K562 (cell line): ENCODE data around the gene TFEC. TPM values are rescaled to one million over a fixed set of nuclear protein-coding genes. Genes with fewer than 3 reads are reported as not detected.

Experiments used
- ATAC-seq: fragments of 200-7000 bp; cut with Tn5 transposase; 3 replicates; pipeline ENCODE4 v1.9.1; 2020; ENCODE audit warnings: moderate library complexity
- BruUV-seq: library from RNA; stranded (reverse); fragments of 400-500 nt; replicated peaks from 2 replicates; lab custom pipeline; 2021; lab: Mats Ljungman, UMichigan
- CTCF ChIA-PET: fragments of 300-600 bp; formaldehyde crosslinking; extraction: SDS; loops from one replicate; lab custom pipeline; 2021; ENCODE audit warnings: low intra/inter-chr PET ratio; lab: Yijun Ruan, JAX
- POLR2A ChIA-PET: fragments of 300-600, 350-650 bp; sonication (Branson Sonifier 250); formaldehyde crosslinking; extraction: SDS; loops from one replicate; lab custom pipeline; 2021; ENCODE audit warnings: antibody characterized with exemption, inconsistent platforms; lab: Yijun Ruan, JAX
- DNase-seq, 4 experiments: peaks; one replicate each; pipeline versions ENCODE4 v3.0.0 to v3.0.0-alpha.2; 2011 to 2018; ENCODE audit warnings: low spot score in 3 of 4, mixed read lengths in 3 of 4; ENCODE audit errors: extremely low read depth in 1 of 4
- FAIRE-seq: peaks from 2 replicates; lab custom pipeline; 2011; peaks lifted over from hg19 to GRCh38; lab: Jason Lieb, UNC
- H2AFZ ChIP-seq: 2 replicates; pipeline ENCODE4 v1.6.0; 2011; ENCODE audit warnings: low read depth, low read length, control low read depth, inconsistent platforms
- H3K27ac ChIP-seq: fragments of 200-600 bp; 3 replicates; pipeline ENCODE4 v1.8.0; 2011; ENCODE audit warnings: low read depth, mild to moderate bottlenecking, control low read depth, inconsistent platforms, low read length, moderate library complexity, mixed read lengths; ENCODE audit errors: extremely low read depth
- H3K27me3 ChIP-seq, 2 experiments: fragments of 300-600 bp in 1 of 2; 2 replicates in 1 of 2; 3 replicates in 1 of 2; pipeline versions ENCODE4 v1.6.0 to v1.8.0; 2011; ENCODE audit warnings: inconsistent platforms in 2 of 2, low read length in 2 of 2, mild to moderate bottlenecking in 1 of 2, mixed read lengths in 1 of 2, moderate library complexity in 1 of 2; ENCODE audit not compliant: control insufficient read depth in 2 of 2, insufficient read depth in 2 of 2
- H3K36me3 ChIP-seq: fragments of 300-600 bp; 3 replicates; pipeline ENCODE4 v1.8.0; 2011; ENCODE audit warnings: mild to moderate bottlenecking, low read length, inconsistent platforms; ENCODE audit not compliant: control insufficient read depth, insufficient read depth
- H3K4me1 ChIP-seq, 2 experiments: fragments of 200-600 bp in 1 of 2; replicated peaks in 1 of 2; 2 replicates in 1 of 2; 3 replicates in 1 of 2; pipeline versions ENCODE4 v1.5.1 to v1.8.0; 2011; ENCODE audit warnings: inconsistent platforms in 2 of 2, low read length in 2 of 2, mild to moderate bottlenecking in 1 of 2, mixed read lengths in 1 of 2, moderate library complexity in 1 of 2; ENCODE audit not compliant: control insufficient read depth in 2 of 2, insufficient read depth in 2 of 2
- H3K4me2 ChIP-seq: 2 replicates; pipeline ENCODE4 v1.6.1; 2011; ENCODE audit warnings: low read length, control low read depth, inconsistent platforms, mixed read lengths; ENCODE audit not compliant: insufficient read depth
- H3K4me3 ChIP-seq: fragments of 200-600 bp; sonication (generic), shearing (Covaris generic); 2 replicates; pipeline ENCODE4 v1.5.1; 2016; ENCODE audit warnings: control low read depth, inconsistent platforms
- H3K79me2 ChIP-seq: fragments of 200-600 bp; 3 replicates; pipeline ENCODE4 v1.8.0; 2011; ENCODE audit warnings: low read length, inconsistent platforms; ENCODE audit not compliant: control insufficient read depth, insufficient read depth
- H3K9ac ChIP-seq, 2 experiments: 2 replicates each; pipeline versions ENCODE4 v1.6.0 to v1.6.1; 2011; ENCODE audit warnings: low read depth in 2 of 2, low read length in 2 of 2, control low read depth in 1 of 2, inconsistent platforms in 1 of 2, mild to moderate bottlenecking in 1 of 2, mixed read lengths in 1 of 2; ENCODE audit not compliant: insufficient read depth in 1 of 2
- H3K9me1 ChIP-seq: one replicate; pipeline ENCODE4 v1.6.0; 2011; ENCODE audit warnings: inconsistent platforms, mild to moderate bottlenecking, low read length, moderate library complexity; ENCODE audit not compliant: control insufficient read depth, insufficient read depth
- H3K9me3 ChIP-seq: replicated peaks from 2 replicates; pipeline ENCODE4 v1.5.1; 2011; ENCODE audit warnings: low read depth, low read length, inconsistent platforms; ENCODE audit not compliant: control insufficient read depth, insufficient read depth
- H4K20me1 ChIP-seq: replicated peaks from 2 replicates; pipeline ENCODE4 v1.6.1; 2011; ENCODE audit warnings: low read length, inconsistent platforms, mixed read lengths; ENCODE audit not compliant: control insufficient read depth, insufficient read depth
- ARNT ChIP-seq, 2 experiments: fragments of 450-650 bp; IDR thresholded peaks; 2 replicates each; pipeline ENCODE4 v1.6.1; 2016; ENCODE audit warnings: mild to moderate bottlenecking in 1 of 2
- CBFA2T3 ChIP-seq: fragments of 450-650 bp; IDR thresholded peaks from 2 replicates; pipeline ENCODE4 v1.6.1; 2017
- CTBP1 ChIP-seq: fragments of 450-650 bp; IDR thresholded peaks from 2 replicates; pipeline ENCODE4 v1.6.1; 2016; ENCODE audit warnings: borderline replicate concordance
- ERF ChIP-seq: fragments of 450-650 bp; formaldehyde crosslinking; IDR thresholded peaks from 2 replicates; pipeline ENCODE4 v1.4.0; 2020; ENCODE audit warnings: mild to moderate bottlenecking, mixed read lengths
- ILK ChIP-seq: fragments of 450-650 bp; IDR thresholded peaks from 2 replicates; pipeline ENCODE4 v1.6.1; 2016; ENCODE audit warnings: missing genetic modification characterization, low read depth, mild to moderate bottlenecking, missing compliant biosample characterization, moderate library complexity, borderline replicate concordance
- MLX ChIP-seq, 2 experiments: fragments of 450-650 bp in 1 of 2; sonication (generic) in 1 of 2; formaldehyde crosslinking; conservative IDR thresholded peaks; 2 replicates each; pipeline versions ENCODE4 v1.4.0 to v1.8.1; 2020 to 2022; ENCODE audit warnings: mild to moderate bottlenecking in 1 of 2, missing genetic modification reagents in 1 of 2
- NFXL1 ChIP-seq: fragments of 450-650 bp; formaldehyde crosslinking; IDR thresholded peaks from 2 replicates; pipeline ENCODE4 v1.4.0; 2021; ENCODE audit warnings: mild to moderate bottlenecking
- NR2F6 ChIP-seq: fragments of 450-650 bp; formaldehyde crosslinking; IDR thresholded peaks from 2 replicates; pipeline ENCODE4 v1.4.0; 2020; ENCODE audit warnings: mild to moderate bottlenecking
- POLR2G ChIP-seq: fragments of 200-400 bp; formaldehyde crosslinking; IDR thresholded peaks from 2 replicates; pipeline ENCODE4 v1.6.1; 2017; ENCODE audit warnings: low read depth, mild to moderate bottlenecking, antibody characterized with exemption, low read length, moderate library complexity
- PURB ChIP-seq: sonication (generic); formaldehyde crosslinking; IDR thresholded peaks from 2 replicates; pipeline ENCODE4 v1.9.0; 2021; ENCODE audit warnings: low read depth, mild to moderate bottlenecking, missing genetic modification reagents
- RFX1 ChIP-seq: fragments of 450-650 bp; IDR thresholded peaks from 2 replicates; pipeline ENCODE4 v1.6.1; 2016; ENCODE audit warnings: mild to moderate bottlenecking, moderate library complexity
- SIN3B ChIP-seq: fragments of 450-650 bp; IDR thresholded peaks from 2 replicates; pipeline ENCODE4 v1.6.1; 2017; ENCODE audit warnings: low read depth, mild to moderate bottlenecking, moderate library complexity
- SIX5 ChIP-seq, 2 experiments: IDR thresholded peaks; 2 replicates each; pipeline ENCODE4 v1.6.1; 2011; ENCODE audit warnings: low read length in 2 of 2, borderline replicate concordance in 1 of 2, low read depth in 1 of 2, mild to moderate bottlenecking in 1 of 2, moderate library complexity in 1 of 2; ENCODE audit not compliant: insufficient read depth in 1 of 2
- THRAP3 ChIP-seq: fragments of 450-650 bp; IDR thresholded peaks from 2 replicates; pipeline ENCODE4 v1.6.1; 2016; ENCODE audit warnings: mild to moderate bottlenecking, inconsistent platforms, borderline replicate concordance
- ZNF77 ChIP-seq: fragments of 250-450 bp; sonication (Bioruptor Pico); IDR thresholded peaks from 2 replicates; pipeline ENCODE4 v1.5.0; 2020
- WGBS: fragments of 100-300 bp; shearing (Covaris generic); methylation state at CpG from one replicate; pipeline ENCODE4 v1.1.6; 2016; ENCODE audit warnings: low coverage, mixed read lengths; ENCODE audit not compliant: insufficient coverage; ENCODE audit errors: missing lambda C conversion rate; 5-methylcytosine and 5-hydroxymethylcytosine counted together
- in situ Hi-C: fragments of 300-500 bp; cut with MboI; formaldehyde crosslinking; loops from 4 replicates; pipeline ENCODE4 v1.15.0; 2018; ENCODE audit warnings: inconsistent platforms, mixed read lengths
- intact Hi-C: fragments of 100-400 bp; cut with micrococcal nuclease; formaldehyde crosslinking; loops from 2 replicates; pipeline ENCODE4 v1.14.2; 2022
- polyA plus RNA-seq, 8 experiments: library from polyadenylated mRNA; depleted of rRNA in 4 of 8; stranded (reverse) in 5 of 8; unstranded in 3 of 8; fragments of >200 nt; fragmentation: Nextera tagmentation in 2 of 8; fragmentation: Illumina TruSeq in 1 of 8; extraction: Ambion mirVana in 2 of 8; extraction: Trizol in 1 of 8; gene quantifications; 2 replicates each; pipeline versions ENCODE4 v1.2.1 to v1.2.3, GENCODE V29; 2011 to 2014; ENCODE audit warnings: inconsistent platforms in 1 of 8, missing spikeins in 1 of 8
- total RNA-seq, 7 experiments: library from RNA; depleted of rRNA in 6 of 7; stranded (reverse); fragments of >200 nt in 6 of 7; fragmentation: Illumina TruSeq in 2 of 7; extraction: Trizol in 2 of 7; gene quantifications; 2 replicates each; pipeline versions ENCODE4 v1.2.1 to v1.2.3, GENCODE V29; 2011 to 2021; ENCODE audit warnings: low replicate concordance in 1 of 7
- TF ChIP-seq, protein P1 (sequence below): fragments of 450-650 bp; IDR thresholded peaks from 2 replicates; pipeline ENCODE4 v1.7.1; 2018; ENCODE audit warnings: mild to moderate bottlenecking, low read depth; ENCODE audit not compliant: partially characterized antibody
- TF ChIP-seq, protein P2 (sequence below), 2 experiments: fragments of 450-650 bp; IDR thresholded peaks; 2 replicates each; pipeline ENCODE4 v1.6.1; 2016

TFEC gene
- total and polyA plus RNA-seq, 9 of the 15 experiments (the other 6 are each of a cell fraction or from before 2014, with no cell fraction given) = 0.01 TPM; not detected in 8

GRCh38 chr7:115964799-115965198 is 65.8 kb downstream of the TFEC start:
- Histone ChIP-seq H2AFZ (no peak overlapping the region), H3K9ac (no peak overlapping the region), H3K9me1 (no peaks in the 10 kb centered on the region), H3K4me1 (no peaks in the 10 kb centered on the region), H3K4me3 (no peak overlapping the region), H4K20me1 (no peaks in the 10 kb centered on the region), H3K4me2 (no peak overlapping the region), H3K27me3 (no peaks in the 10 kb centered on the region), H3K9me3 (no peaks in the 10 kb centered on the region; the same call in 1 of the 2 replicates), H3K36me3 (no peaks in the 10 kb centered on the region), H3K79me2 (no peaks in the 10 kb centered on the region), H3K27ac (no peak overlapping the region)
- in situ Hi-C loops (no loop called here), intact Hi-C loops (no loop called here)
- POLR2A ChIA-PET = no interaction called here
- no TSS peak for BruUV-seq
- CTCF ChIA-PET = no interaction called here
- WGBS = 0% methylated on average over 1 of the region's 1 CpG
- ATAC-seq (no peak), DNase-seq (no peak), FAIRE-seq (no peak)
- TF ChIP-seq RFX1 (no peak), NR2F6 (CRISPR knock-in tag) (no peak), CTBP1 (no peak), THRAP3 (no peak), ZNF77 (CRISPR knock-in tag) (no peak), SIN3B (no peak), NFXL1 (CRISPR knock-in tag) (no peak), ILK (tag) (no peak), ARNT (IDR thresholded peaks at IDR 0.05) (no peak), SIX5 (IDR thresholded peaks at IDR 0.05; ENCODE audit: borderline replicate concordance in 1 of 2, insufficient read depth in 1 of 2, low read depth in 1 of 2, low read length in 2 of 2) (no peak), ERF (CRISPR knock-in tag) (no peak), PURB (CRISPR knock-in tag) (no peak), MLX (CRISPR knock-in tag; conservative IDR thresholded peaks at IDR 0.05) (no peak), POLR2G (no peak), CBFA2T3 (no peak)
- TF ChIP-seq, protein P1, sequence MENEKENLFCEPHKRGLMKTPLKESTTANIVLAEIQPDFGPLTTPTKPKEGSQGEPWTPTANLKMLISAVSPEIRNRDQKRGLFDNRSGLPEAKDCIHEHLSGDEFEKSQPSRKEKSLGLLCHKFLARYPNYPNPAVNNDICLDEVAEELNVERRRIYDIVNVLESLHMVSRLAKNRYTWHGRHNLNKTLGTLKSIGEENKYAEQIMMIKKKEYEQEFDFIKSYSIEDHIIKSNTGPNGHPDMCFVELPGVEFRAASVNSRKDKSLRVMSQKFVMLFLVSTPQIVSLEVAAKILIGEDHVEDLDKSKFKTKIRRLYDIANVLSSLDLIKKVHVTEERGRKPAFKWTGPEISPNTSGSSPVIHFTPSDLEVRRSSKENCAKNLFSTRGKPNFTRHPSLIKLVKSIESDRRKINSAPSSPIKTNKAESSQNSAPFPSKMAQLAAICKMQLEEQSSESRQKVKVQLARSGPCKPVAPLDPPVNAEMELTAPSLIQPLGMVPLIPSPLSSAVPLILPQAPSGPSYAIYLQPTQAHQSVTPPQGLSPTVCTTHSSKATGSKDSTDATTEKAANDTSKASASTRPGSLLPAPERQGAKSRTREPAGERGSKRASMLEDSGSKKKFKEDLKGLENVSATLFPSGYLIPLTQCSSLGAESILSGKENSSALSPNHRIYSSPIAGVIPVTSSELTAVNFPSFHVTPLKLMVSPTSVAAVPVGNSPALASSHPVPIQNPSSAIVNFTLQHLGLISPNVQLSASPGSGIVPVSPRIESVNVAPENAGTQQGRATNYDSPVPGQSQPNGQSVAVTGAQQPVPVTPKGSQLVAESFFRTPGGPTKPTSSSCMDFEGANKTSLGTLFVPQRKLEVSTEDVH = no peak
- TF ChIP-seq, protein P2, sequence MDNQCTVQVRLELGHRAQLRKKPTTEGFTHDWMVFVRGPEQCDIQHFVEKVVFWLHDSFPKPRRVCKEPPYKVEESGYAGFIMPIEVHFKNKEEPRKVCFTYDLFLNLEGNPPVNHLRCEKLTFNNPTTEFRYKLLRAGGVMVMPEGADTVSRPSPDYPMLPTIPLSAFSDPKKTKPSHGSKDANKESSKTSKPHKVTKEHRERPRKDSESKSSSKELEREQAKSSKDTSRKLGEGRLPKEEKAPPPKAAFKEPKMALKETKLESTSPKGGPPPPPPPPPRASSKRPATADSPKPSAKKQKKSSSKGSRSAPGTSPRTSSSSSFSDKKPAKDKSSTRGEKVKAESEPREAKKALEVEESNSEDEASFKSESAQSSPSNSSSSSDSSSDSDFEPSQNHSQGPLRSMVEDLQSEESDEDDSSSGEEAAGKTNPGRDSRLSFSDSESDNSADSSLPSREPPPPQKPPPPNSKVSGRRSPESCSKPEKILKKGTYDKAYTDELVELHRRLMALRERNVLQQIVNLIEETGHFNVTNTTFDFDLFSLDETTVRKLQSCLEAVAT (IDR thresholded peaks at IDR 0.05) = no peak
